Caco-2 (cell line): ENCODE results near the gene IL1RAPL1. TPM values are rescaled to one million over a fixed set of nuclear protein-coding genes. Genes with fewer than 3 reads are reported as not detected.

Source experiments
- BruUV-seq: library from RNA; stranded (reverse); fragments of 400-500 nt; replicated peaks from 2 replicates; lab custom pipeline; 2021; lab: Mats Ljungman, UMichigan
- CTCF ChIA-PET: fragments of 300-600 bp; sonication (Branson Sonifier 250); formaldehyde crosslinking; loops from one replicate; lab custom pipeline; 2022; ENCODE audit warnings: antibody characterized with exemption; lab: Charles Lee
- POLR2A ChIA-PET: fragments of 300-600 bp; sonication (Branson Sonifier 250); formaldehyde crosslinking; loops from one replicate; lab custom pipeline; 2022; ENCODE audit warnings: antibody characterized with exemption; lab: Charles Lee
- DNase-seq, 2 experiments: peaks; one replicate each; pipeline versions ENCODE4 v3.0.0 to v3.0.0-alpha.2; 2020 to 2022
- H3K27me3 ChIP-seq: replicated peaks from 2 replicates; pipeline ENCODE4 v1.6.0; 2011; ENCODE audit warnings: low read length; ENCODE audit not compliant: control insufficient read depth, insufficient read depth
- H3K36me3 ChIP-seq: 2 replicates; pipeline ENCODE4 v1.5.1; 2011; ENCODE audit warnings: low read length; ENCODE audit not compliant: control insufficient read depth, insufficient read depth
- H3K4me1 ChIP-seq: fragments of 250-450 bp; sonication (Bioruptor Pico); 2 replicates; pipeline ENCODE4 v1.5.1; 2020; ENCODE audit warnings: mild to moderate bottlenecking
- H3K4me3 ChIP-seq: 2 replicates; pipeline ENCODE4 v1.5.1; 2011; ENCODE audit warnings: low read depth, mild to moderate bottlenecking, control low read depth, low read length
- H3K9me3 ChIP-seq: fragments of 250-450 bp; sonication (Bioruptor Pico); 2 replicates; pipeline ENCODE4 v1.5.1; 2020; ENCODE audit warnings: mild to moderate bottlenecking, moderate library complexity
- H3K27ac Mint-ChIP-seq: one replicate; pipeline ENCODE4 v1.8.0; 2022; ENCODE audit warnings: mixed read lengths; ENCODE audit not compliant: unreplicated experiment
- H3K27me3 Mint-ChIP-seq: one replicate; pipeline ENCODE4 v1.8.0; 2022; ENCODE audit warnings: mixed read lengths; ENCODE audit not compliant: insufficient read depth, unreplicated experiment
- H3K36me3 Mint-ChIP-seq: one replicate; pipeline ENCODE4 v1.8.0; 2022; ENCODE audit warnings: mild to moderate bottlenecking, mixed read lengths; ENCODE audit not compliant: insufficient read depth, unreplicated experiment
- H3K4me1 Mint-ChIP-seq: one replicate; pipeline ENCODE4 v1.8.0; 2022; ENCODE audit warnings: low read depth, mixed read lengths; ENCODE audit not compliant: unreplicated experiment
- H3K4me3 Mint-ChIP-seq: one replicate; pipeline ENCODE4 v1.8.0; 2022; ENCODE audit warnings: mild to moderate bottlenecking, moderate library complexity, mixed read lengths; ENCODE audit not compliant: unreplicated experiment
- H3K9me3 Mint-ChIP-seq: one replicate; pipeline ENCODE4 v1.8.0; 2022; ENCODE audit warnings: mixed read lengths; ENCODE audit not compliant: unreplicated experiment
- intact Hi-C: fragments of 100-400 bp; cut with micrococcal nuclease; formaldehyde crosslinking; loops from one replicate; pipeline ENCODE4 v1.10.0; 2022; ENCODE audit not compliant: unreplicated experiment
- total RNA-seq: library from RNA; stranded (reverse); gene quantifications from 2 replicates; pipeline ENCODE4 v1.2.3, GENCODE V29; 2022
- TF ChIP-seq, protein P1 (sequence below), 2 experiments: fragments of 200-600 bp in 1 of 2; IDR thresholded peaks; 1 replicate in 1 of 2; 2 replicates in 1 of 2; pipeline versions ENCODE4 v1.5.1 to v1.8.0; 2011 to 2022; ENCODE audit warnings: antibody characterized with exemption in 1 of 2, control low read depth in 1 of 2, inconsistent platforms in 1 of 2, low read depth in 1 of 2, low read length in 1 of 2, mild to moderate bottlenecking in 1 of 2, moderate library complexity in 1 of 2; ENCODE audit not compliant: insufficient read depth in 1 of 2, severe bottlenecking in 1 of 2, unreplicated experiment in 1 of 2

The IL1RAPL1 gene
- total RNA-seq, 1 experiment from 2014 or later: not detected

DNA sequence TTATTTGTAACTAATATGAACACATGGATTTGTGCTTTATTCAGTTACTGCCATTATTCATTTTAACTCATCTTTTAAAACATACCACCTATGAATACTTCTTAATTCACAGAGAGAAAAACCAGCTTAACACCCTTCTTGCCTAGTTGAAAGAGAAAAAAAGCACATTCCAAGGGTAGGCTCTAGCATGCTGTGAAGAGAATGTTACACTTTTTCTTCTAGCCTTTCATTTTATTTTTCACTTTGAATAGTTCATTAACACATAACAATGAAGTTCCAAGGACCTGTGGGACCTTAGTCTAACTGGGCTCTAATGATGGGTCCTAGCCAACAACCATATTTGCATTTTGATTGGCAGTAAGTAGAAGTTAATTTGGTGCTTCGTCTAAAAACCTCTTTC lies 1348.2 kb downstream of the IL1RAPL1 start:
- H3K4me1 ChIP-seq: no peaks in the 10 kb centered on the region
- POLR2A ChIA-PET: no interaction called here
- Mint-ChIP-seq H3K4me1 (no peaks in the 10 kb centered on the region), H3K27me3 (peaks cover 2% of the 10 kb centered on the region), H3K36me3 (no peaks in the 10 kb centered on the region), H3K9me3 (no peaks in the 10 kb centered on the region), H3K27ac (no peak overlapping the region), H3K4me3 (no peak overlapping the region)
- intact Hi-C loops: no loop called here
- TF ChIP-seq, protein P1, sequence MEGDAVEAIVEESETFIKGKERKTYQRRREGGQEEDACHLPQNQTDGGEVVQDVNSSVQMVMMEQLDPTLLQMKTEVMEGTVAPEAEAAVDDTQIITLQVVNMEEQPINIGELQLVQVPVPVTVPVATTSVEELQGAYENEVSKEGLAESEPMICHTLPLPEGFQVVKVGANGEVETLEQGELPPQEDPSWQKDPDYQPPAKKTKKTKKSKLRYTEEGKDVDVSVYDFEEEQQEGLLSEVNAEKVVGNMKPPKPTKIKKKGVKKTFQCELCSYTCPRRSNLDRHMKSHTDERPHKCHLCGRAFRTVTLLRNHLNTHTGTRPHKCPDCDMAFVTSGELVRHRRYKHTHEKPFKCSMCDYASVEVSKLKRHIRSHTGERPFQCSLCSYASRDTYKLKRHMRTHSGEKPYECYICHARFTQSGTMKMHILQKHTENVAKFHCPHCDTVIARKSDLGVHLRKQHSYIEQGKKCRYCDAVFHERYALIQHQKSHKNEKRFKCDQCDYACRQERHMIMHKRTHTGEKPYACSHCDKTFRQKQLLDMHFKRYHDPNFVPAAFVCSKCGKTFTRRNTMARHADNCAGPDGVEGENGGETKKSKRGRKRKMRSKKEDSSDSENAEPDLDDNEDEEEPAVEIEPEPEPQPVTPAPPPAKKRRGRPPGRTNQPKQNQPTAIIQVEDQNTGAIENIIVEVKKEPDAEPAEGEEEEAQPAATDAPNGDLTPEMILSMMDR (IDR thresholded peaks at IDR 0.05; ENCODE audit: insufficient read depth in 1 of 2, low read depth in 1 of 2, low read length in 1 of 2, severe bottlenecking in 1 of 2, unreplicated experiment in 1 of 2): no peak
- no peaks in the 10 kb centered on the region for H3K36me3 ChIP-seq
- no peak overlapping the region for H3K4me3 ChIP-seq
- no TSS peak for BruUV-seq
- no peaks in the 10 kb centered on the region for H3K27me3 ChIP-seq
- CTCF ChIA-PET: no interaction called here
- no peaks in the 10 kb centered on the region for H3K9me3 ChIP-seq
- DNase-seq: no peak

DNA sequence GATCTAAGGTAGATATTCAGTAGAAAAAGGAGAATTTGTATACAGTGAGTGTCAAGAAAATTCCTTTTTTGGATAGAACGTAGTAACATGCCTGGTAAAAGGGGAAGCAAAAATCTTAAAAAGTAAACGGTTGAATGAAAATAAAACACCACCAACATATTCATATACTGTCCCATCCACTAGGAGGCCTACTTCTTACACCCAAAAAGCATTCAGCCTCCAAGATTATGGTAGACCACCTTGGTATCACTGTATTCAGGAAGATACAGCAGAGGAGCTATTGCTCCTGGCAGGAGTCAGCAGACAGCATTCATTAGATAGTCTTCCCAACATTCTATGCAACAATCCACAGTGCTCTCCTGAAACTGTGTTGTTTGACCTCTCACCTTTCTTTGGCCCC lies 1353.5 kb downstream of the IL1RAPL1 start:
- H3K4me1 Mint-ChIP-seq: no peaks in the 10 kb centered on the region
- ChIA-PET CTCF (no interaction called here), POLR2A (no interaction called here)
- no TSS peak for BruUV-seq
- Histone ChIP-seq H3K36me3 (no peaks in the 10 kb centered on the region), H3K4me1 (peaks cover 21% of the 10 kb centered on the region), H3K9me3 (no peaks in the 10 kb centered on the region), H3K4me3 (no peak overlapping the region), H3K27me3 (no peaks in the 10 kb centered on the region)
- intact Hi-C loops: no loop called here
- no peak for DNase-seq
- no peak overlapping the region for H3K4me3 Mint-ChIP-seq
- no peaks in the 10 kb centered on the region for H3K36me3 Mint-ChIP-seq
- H3K27me3 Mint-ChIP-seq: no peaks in the 10 kb centered on the region
- TF ChIP-seq, protein P1 (IDR thresholded peaks at IDR 0.05; ENCODE audit: insufficient read depth in 1 of 2, low read depth in 1 of 2, low read length in 1 of 2, severe bottlenecking in 1 of 2, unreplicated experiment in 1 of 2): no peak
- no peaks in the 10 kb centered on the region for H3K9me3 Mint-ChIP-seq
- peak overlapping the region; percentile 59 for H3K27ac Mint-ChIP-seq

DNA sequence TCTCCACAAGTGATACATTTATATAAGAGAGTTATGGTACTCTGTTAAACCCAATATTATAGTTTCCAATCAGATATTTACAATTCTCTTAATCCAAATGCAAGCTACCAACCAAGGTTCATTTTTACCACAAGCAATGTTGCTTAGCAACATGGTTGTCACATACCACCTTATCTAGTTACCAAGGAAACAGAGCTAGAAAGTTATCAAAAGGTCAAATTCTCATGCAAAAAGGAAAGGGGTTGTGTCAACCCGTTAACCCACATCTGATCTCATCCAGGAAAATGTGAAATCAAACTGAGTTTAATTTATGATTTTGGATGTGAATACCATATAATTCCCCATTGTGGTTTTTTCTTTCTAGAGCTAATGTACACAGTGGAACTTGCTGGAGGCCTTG lies 1354.0 kb downstream of the IL1RAPL1 start:
- TF ChIP-seq, protein P1 (IDR thresholded peaks at IDR 0.05; ENCODE audit: insufficient read depth in 1 of 2, low read depth in 1 of 2, low read length in 1 of 2, severe bottlenecking in 1 of 2, unreplicated experiment in 1 of 2): no peak
- CTCF ChIA-PET: no interaction called here

More for the DNA sequence above, 1354.0 kb downstream of the IL1RAPL1 start:
- H3K4me1 Mint-ChIP-seq: no peaks in the 10 kb centered on the region
- Histone ChIP-seq H3K9me3 (no peaks in the 10 kb centered on the region), H3K36me3 (no peaks in the 10 kb centered on the region), H3K27me3 (no peaks in the 10 kb centered on the region), H3K4me1 (peaks cover 21% of the 10 kb centered on the region), H3K4me3 (no peak overlapping the region)
- H3K27me3 Mint-ChIP-seq: no peaks in the 10 kb centered on the region
- no peak overlapping the region for H3K4me3 Mint-ChIP-seq
- peak in 1 of 2 experiments; percentile 25 for DNase-seq
- POLR2A ChIA-PET: no interaction called here
- H3K27ac Mint-ChIP-seq: peak overlapping the region; percentile 59
- intact Hi-C loops: no loop called here
- no peaks in the 10 kb centered on the region for H3K9me3 Mint-ChIP-seq
- BruUV-seq: no TSS peak
- no peaks in the 10 kb centered on the region for H3K36me3 Mint-ChIP-seq
